BJ (cell line): ENCODE results near the gene DLG4. TPM values are rescaled to one million over a fixed set of nuclear protein-coding genes. Genes with fewer than 3 reads are reported as not detected.
"Not testable (repeated sequence)": the region's sequence is repeated elsewhere in the genome, so short reads cannot be mapped to it uniquely, and the experiment has no call there.

Experiments
- CTCF ChIA-PET: fragments of 350-600 bp; formaldehyde crosslinking; extraction: SDS; loops from one replicate; lab custom pipeline; 2021; ENCODE audit warnings: antibody characterized with exemption, inconsistent platforms; lab: Yijun Ruan, JAX
- POLR2A ChIA-PET: fragments of 300-600 bp; sonication (Branson Sonifier 250); formaldehyde crosslinking; extraction: SDS; loops from one replicate; lab custom pipeline; 2021; ENCODE audit warnings: antibody characterized with exemption; lab: Charles Lee
- DNase-seq: peaks from one replicate; pipeline ENCODE4 v3.0.0-alpha.2; 2011; ENCODE audit warnings: low read depth
- H3K27me3 ChIP-seq: 2 replicates; pipeline ENCODE4 v1.6.0; 2011; ENCODE audit warnings: low read length; ENCODE audit not compliant: control insufficient read depth, insufficient read depth
- H3K36me3 ChIP-seq: 2 replicates; pipeline ENCODE4 v1.5.1; 2011; ENCODE audit warnings: low read length; ENCODE audit not compliant: control insufficient read depth, insufficient read depth
- H3K4me3 ChIP-seq: 2 replicates; pipeline ENCODE4 v1.5.1; 2011; ENCODE audit warnings: low read depth, mild to moderate bottlenecking, control low read depth, low read length
- polyA plus RNA-seq: library from polyadenylated mRNA; depleted of rRNA; stranded (reverse); fragments of >200 nt; gene quantifications from 2 replicates; pipeline ENCODE4 v1.2.3, GENCODE V29; 2011
- TF ChIP-seq, protein P1 (sequence below): IDR thresholded peaks from 2 replicates; pipeline ENCODE4 v1.5.1; 2011; ENCODE audit warnings: low read depth, mild to moderate bottlenecking, control low read depth, inconsistent platforms, low read length, moderate library complexity; ENCODE audit not compliant: insufficient read depth

DLG4 gene
- polyA plus RNA-seq, 1 experiment: 20.4 TPM

DNA sequence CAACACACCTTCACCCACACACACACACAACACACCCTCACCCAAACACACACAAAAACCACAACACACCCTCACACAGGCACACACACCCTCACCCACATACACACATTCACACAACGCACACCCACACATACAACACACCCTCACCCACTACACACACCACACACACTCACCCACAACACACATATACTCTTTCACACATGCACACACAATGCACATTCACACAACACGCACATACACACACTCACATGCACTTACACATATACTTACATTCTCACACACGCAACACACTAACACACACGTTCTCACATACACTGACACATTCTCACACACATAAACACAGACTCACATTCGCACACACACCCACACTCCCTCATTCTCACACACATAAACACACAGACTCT is 44.3 kb downstream of the DLG4 start:
- no peak overlapping the region for H3K4me3 ChIP-seq
- POLR2A ChIA-PET: no interaction called here
- DNase-seq: no peak
- H3K36me3 ChIP-seq: no peaks in the 10 kb centered on the region
- TF ChIP-seq, protein P1, sequence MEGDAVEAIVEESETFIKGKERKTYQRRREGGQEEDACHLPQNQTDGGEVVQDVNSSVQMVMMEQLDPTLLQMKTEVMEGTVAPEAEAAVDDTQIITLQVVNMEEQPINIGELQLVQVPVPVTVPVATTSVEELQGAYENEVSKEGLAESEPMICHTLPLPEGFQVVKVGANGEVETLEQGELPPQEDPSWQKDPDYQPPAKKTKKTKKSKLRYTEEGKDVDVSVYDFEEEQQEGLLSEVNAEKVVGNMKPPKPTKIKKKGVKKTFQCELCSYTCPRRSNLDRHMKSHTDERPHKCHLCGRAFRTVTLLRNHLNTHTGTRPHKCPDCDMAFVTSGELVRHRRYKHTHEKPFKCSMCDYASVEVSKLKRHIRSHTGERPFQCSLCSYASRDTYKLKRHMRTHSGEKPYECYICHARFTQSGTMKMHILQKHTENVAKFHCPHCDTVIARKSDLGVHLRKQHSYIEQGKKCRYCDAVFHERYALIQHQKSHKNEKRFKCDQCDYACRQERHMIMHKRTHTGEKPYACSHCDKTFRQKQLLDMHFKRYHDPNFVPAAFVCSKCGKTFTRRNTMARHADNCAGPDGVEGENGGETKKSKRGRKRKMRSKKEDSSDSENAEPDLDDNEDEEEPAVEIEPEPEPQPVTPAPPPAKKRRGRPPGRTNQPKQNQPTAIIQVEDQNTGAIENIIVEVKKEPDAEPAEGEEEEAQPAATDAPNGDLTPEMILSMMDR: no peak
- no peaks in the 10 kb centered on the region for H3K27me3 ChIP-seq
- CTCF ChIA-PET: no interaction called here

DNA sequence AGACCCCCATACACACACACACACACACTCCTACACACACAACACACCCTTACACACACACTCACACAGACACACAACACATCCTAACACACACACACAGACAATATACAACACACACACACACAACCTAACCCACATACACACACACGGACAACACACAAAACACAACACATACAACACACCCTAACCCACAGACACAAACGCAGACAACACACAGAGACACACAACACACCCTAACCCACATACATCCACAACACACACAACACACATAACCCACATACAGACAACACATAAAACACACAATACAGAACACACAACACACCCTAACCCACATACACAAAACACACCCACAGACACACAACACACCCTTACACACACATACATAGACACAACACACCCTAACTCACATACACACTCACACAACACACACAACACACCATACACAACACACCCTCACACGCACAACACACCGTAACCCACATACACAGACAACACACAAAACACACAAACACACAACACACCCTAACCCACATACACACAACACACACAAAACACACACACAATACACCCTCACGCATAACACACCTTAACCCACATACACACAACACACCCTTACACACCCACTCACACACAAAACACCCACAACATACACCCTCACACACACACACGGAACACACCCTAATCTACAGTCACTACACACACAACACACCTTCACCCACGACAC is 44.9 kb downstream of the DLG4 start:
- H3K4me3 ChIP-seq: no peak overlapping the region
- no peak for DNase-seq
- ChIA-PET POLR2A (no interaction called here), CTCF (no interaction called here)
- H3K27me3 ChIP-seq: no peaks in the 10 kb centered on the region
- H3K36me3 ChIP-seq: no peaks in the 10 kb centered on the region
- TF ChIP-seq, protein P1: no peak

DNA sequence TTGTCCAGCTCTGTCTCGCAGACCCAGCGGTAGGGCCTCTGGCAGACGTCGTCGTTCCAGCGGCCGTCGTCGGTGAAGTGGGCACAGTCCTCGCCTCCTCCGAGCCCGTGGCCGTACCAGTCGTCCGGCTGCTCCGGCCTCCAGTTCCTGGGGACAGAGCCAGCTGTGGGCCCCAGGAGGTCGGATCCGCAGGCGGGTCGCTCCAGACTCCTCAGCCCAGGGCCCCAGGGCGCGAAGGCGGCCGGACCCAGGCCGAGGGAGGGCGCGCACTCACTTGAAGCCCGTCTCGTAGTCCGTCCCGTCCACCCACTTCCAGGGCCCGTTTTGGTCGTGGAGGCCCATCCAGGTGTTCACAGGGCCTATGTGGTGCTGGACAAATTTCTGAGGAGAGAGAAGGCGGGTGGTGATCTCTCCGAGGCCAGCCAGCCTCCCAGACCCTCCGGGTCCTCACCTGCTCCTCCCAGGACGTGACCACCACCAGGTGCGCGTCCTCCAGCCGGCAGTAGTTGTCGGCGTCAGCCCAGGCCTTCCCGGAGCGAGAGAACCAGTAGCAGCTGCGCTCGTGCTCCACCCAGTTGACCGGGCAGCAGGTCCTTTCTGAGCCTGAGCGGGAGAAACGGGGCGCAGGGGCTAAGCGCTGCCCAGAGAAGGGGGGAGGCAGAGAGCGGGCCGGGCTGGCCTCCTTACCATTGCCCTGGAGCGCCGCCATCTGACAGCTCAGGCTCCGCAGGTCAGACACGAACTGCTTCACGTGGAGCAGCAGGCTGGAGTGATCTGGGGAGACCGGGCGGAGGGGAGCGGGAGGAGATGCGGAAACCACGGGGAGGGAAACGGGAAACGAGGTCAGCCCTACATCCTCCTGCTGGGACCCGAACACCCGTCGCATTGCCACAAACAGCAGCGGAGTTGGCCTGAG is 45.7 kb downstream of the DLG4 start:
- Histone ChIP-seq H3K4me3 (no peak overlapping the region), H3K27me3 (no peaks in the 10 kb centered on the region), H3K36me3 (no peaks in the 10 kb centered on the region)
- DNase-seq: no peak
- ChIA-PET CTCF (interaction anchor here (0.9 kb wide), 1 partner anchor 122 kb away, joined by 3 read pairs; no protein-coding TSS in a partner anchor), POLR2A (no interaction called here)
- TF ChIP-seq, protein P1: no peak

DNA sequence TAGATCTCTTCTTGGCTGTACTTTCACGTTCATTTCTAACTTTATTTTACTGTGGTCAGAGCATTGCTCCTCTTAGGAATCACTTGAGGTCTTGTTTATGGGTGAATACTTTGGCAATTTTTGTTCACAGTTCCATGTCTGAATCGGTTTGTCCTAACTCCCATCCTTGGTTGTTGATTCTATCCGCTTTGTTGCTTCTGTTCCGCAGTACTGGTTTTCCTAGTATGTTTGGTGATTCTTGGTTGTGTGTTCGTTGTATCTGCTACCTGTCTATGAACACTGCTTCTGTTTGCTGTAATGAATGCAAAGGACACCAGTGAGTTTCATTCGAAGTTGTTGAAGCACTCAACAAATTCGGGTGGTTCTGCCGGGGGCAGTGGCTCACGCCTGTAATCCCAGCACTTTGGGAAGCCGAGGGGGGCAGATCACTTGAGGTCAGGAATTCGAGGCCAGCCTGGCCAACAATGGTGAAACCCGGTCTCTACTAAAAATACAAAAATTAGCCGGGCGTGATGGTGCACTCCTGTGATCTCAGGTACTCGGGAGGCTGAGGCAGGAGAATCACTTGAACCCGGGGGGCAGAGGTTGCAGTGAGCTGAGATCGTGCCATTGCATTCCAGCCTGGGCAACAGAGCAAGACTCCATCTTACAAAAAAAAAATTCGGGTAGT is 47.0 kb downstream of the DLG4 start:
- H3K4me3 ChIP-seq, H3K27me3 ChIP-seq, POLR2A ChIA-PET, H3K36me3 ChIP-seq, DNase-seq: not testable (repeated sequence)
- CTCF ChIA-PET: interaction anchor here (0.9 kb wide), 1 partner anchor 121 kb away, joined by 3 read pairs; no protein-coding TSS in a partner anchor

DNA sequence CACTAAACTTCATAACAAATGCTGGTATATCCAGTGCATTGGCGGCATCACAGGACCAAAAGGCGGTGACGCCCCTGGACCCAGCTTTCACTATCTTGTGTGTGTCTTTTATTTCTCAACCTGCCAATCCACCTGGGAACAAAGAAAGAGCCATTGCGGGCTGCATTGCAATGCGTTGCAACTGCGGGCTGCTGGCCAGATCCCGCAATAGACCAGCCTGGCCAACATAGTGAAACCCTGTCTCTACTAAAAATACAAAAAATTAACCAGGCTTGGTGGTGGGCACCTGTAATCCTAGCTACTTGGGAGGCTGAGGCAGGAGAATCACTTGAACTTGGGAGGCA is 50.1 kb downstream of the DLG4 start:
- H3K27me3 ChIP-seq, H3K36me3 ChIP-seq, POLR2A ChIA-PET, DNase-seq, H3K4me3 ChIP-seq: not testable (repeated sequence)
- CTCF ChIA-PET: interaction anchor here (0.9 to 2.1 kb wide), 4 partner anchors 11 to 124 kb away, joined by 4 to 8 read pairs (median 6); no protein-coding TSS in a partner anchor

DNA sequence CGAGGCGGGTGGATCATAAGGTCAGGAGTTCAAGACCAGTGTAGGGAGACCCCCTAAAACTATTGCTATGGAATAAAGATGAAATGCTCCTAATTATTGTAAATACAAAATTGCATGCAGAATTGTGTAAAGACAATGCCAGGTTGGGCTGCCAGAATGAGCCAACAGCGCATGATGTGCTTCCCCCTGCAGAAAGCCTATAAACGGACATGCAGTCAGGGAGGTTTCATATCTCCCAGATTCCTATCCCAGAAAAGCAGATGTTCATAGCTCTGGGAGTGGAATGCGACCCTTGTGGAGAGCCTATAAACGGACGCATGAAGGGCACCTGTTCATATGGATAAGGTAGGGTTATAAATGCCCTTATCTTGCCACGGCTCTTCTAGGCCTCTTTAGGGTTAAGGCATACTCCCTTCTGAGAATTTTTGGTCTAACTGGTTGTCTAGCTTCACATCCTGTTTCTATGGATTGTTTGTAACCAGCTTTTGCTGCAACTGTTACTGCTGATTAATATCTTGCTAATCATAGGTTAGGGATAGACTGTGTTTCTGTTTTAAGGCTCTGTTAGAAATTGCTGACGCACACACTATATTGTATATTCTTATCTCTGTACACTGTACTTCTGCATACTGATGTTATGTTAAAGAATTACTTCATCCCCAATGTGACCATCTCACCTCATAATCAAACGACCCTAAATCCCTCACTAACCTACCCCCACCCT is 50.6 kb downstream of the DLG4 start:
- DNase-seq, H3K27me3 ChIP-seq, H3K4me3 ChIP-seq, POLR2A ChIA-PET, H3K36me3 ChIP-seq: not testable (repeated sequence)
- CTCF ChIA-PET: interaction anchor here (0.9 to 2.1 kb wide), 4 partner anchors 8 to 123 kb away, joined by 4 to 11 read pairs (median 6); no protein-coding TSS in a partner anchor
